Endothelial cell of umbilical vein (primary cell): Measurements from ENCODE around the gene PAPPA. TPM values are rescaled to one million over a fixed set of nuclear protein-coding genes. Genes with fewer than 3 reads are reported as not detected.

Experiments
- BruUV-seq: library from RNA; stranded (reverse); fragments of 400-500 nt; replicated peaks from 2 replicates; lab custom pipeline; 2021; lab: Mats Ljungman, UMichigan
- CTCF ChIA-PET: fragments of 300-600, 350-600 bp; sonication (Branson Sonifier 250); formaldehyde crosslinking; loops from one replicate; lab custom pipeline; 2021; ENCODE audit warnings: antibody characterized with exemption, inconsistent platforms; lab: Charles Lee
- POLR2A ChIA-PET: fragments of 300-600, 350-600 bp; sonication (Branson Sonifier 250); formaldehyde crosslinking; loops from one replicate; lab custom pipeline; 2021; ENCODE audit warnings: antibody characterized with exemption, inconsistent platforms; lab: Charles Lee
- DNase-seq: peaks from one replicate; pipeline ENCODE4 v3.0.0-alpha.2; 2011; ENCODE audit warnings: low read depth, low spot score
- FAIRE-seq: peaks from 2 replicates; lab custom pipeline; 2011; peaks lifted over from hg19 to GRCh38; lab: Jason Lieb, UNC
- H2AFZ ChIP-seq: 2 replicates; pipeline ENCODE4 v1.6.0; 2012; ENCODE audit warnings: low read depth, low read length, control low read depth, inconsistent platforms
- H3K27ac ChIP-seq: 2 replicates; pipeline ENCODE4 v1.5.1; 2011; ENCODE audit warnings: low read depth, mild to moderate bottlenecking, control low read depth, low read length, moderate library complexity; ENCODE audit not compliant: insufficient read depth
- H3K27me3 ChIP-seq, 2 experiments: 2 replicates each; pipeline versions ENCODE4 v1.6.0 to v1.6.1; 2011; ENCODE audit warnings: low read length in 2 of 2, mixed read lengths in 1 of 2; ENCODE audit not compliant: control insufficient read depth in 2 of 2, insufficient read depth in 2 of 2
- H3K36me3 ChIP-seq, 2 experiments: 2 replicates in 1 of 2; 3 replicates in 1 of 2; pipeline ENCODE4 v1.5.1; 2011; ENCODE audit warnings: low read length in 2 of 2, mild to moderate bottlenecking in 1 of 2, moderate library complexity in 1 of 2; ENCODE audit not compliant: control insufficient read depth in 2 of 2, insufficient read depth in 2 of 2; ENCODE audit errors: extremely low read depth in 1 of 2
- H3K4me1 ChIP-seq: 3 replicates; pipeline ENCODE4 v1.5.1; 2011; ENCODE audit warnings: mild to moderate bottlenecking, low read length; ENCODE audit not compliant: control insufficient read depth, insufficient read depth; ENCODE audit errors: extremely low read depth
- H3K4me2 ChIP-seq: 2 replicates; pipeline ENCODE4 v1.6.1; 2011; ENCODE audit warnings: low read length, control low read depth, mixed read lengths; ENCODE audit not compliant: insufficient read depth
- H3K4me3 ChIP-seq, 3 experiments: fragments of 200-600 bp in 1 of 3; sonication (generic), shearing (Covaris generic) in 1 of 3; replicated peaks in 1 of 3; 2 replicates each; pipeline ENCODE4 v1.5.1; 2011 to 2016; ENCODE audit warnings: control low read depth in 3 of 3, low read length in 3 of 3, mild to moderate bottlenecking in 2 of 3, inconsistent platforms in 1 of 3, low read depth in 1 of 3, moderate library complexity in 1 of 3; ENCODE audit not compliant: insufficient read depth in 1 of 3
- H3K79me2 ChIP-seq: 2 replicates; pipeline ENCODE4 v1.6.0; 2012; ENCODE audit warnings: low read length, inconsistent platforms; ENCODE audit not compliant: control insufficient read depth, insufficient read depth
- H3K9ac ChIP-seq: replicated peaks from 2 replicates; pipeline ENCODE3; 2011; ENCODE audit warnings: low read length, control low read depth; ENCODE audit not compliant: insufficient read depth; ENCODE audit errors: extremely low read depth
- H3K9me1 ChIP-seq: replicated peaks from 3 replicates; pipeline ENCODE4 v1.6.0; 2011; ENCODE audit warnings: mild to moderate bottlenecking, low read length; ENCODE audit not compliant: control insufficient read depth, insufficient read depth; ENCODE audit errors: extremely low read depth
- H3K9me3 ChIP-seq: replicated peaks from 2 replicates; pipeline ENCODE4 v1.5.1; 2012; ENCODE audit warnings: low read length, inconsistent platforms; ENCODE audit not compliant: control insufficient read depth, insufficient read depth
- H4K20me1 ChIP-seq: replicated peaks from 2 replicates; pipeline ENCODE3; 2011; ENCODE audit warnings: mild to moderate bottlenecking, low read length; ENCODE audit not compliant: control insufficient read depth, insufficient read depth; ENCODE audit errors: extremely low read depth
- CTCF ChIP-seq, 2 donors: IDR thresholded peaks; 1 replicate in 1 of 2; 2 replicates in 1 of 2; pipeline ENCODE4 v1.5.1; 2011; ENCODE audit warnings: low read length in 2 of 2, mild to moderate bottlenecking in 2 of 2, moderate library complexity in 2 of 2, control low read depth in 1 of 2, inconsistent platforms in 1 of 2, low read depth in 1 of 2; ENCODE audit not compliant: insufficient read depth in 1 of 2; ENCODE audit errors: extremely low read depth in 1 of 2
- EZH2 ChIP-seq: IDR thresholded peaks from 2 replicates; pipeline ENCODE4 v1.6.1; 2012; ENCODE audit warnings: borderline replicate concordance, low read depth, mild to moderate bottlenecking, moderate library complexity, low read length, inconsistent platforms; ENCODE audit not compliant: severe bottlenecking
- FOS ChIP-seq: IDR thresholded peaks from 2 replicates; pipeline ENCODE4 v1.6.1; 2011; ENCODE audit warnings: mild to moderate bottlenecking, low read length, moderate library complexity, borderline replicate concordance; ENCODE audit not compliant: insufficient read depth
- GATA2 ChIP-seq: IDR thresholded peaks from 2 replicates; pipeline ENCODE4 v1.7.0; 2011; ENCODE audit warnings: low read depth, mild to moderate bottlenecking, moderate library complexity, mixed read lengths, low read length; ENCODE audit not compliant: insufficient read length, insufficient read depth
- JUN ChIP-seq: IDR thresholded peaks from 2 replicates; pipeline ENCODE4 v1.6.1; 2011; ENCODE audit warnings: borderline replicate concordance, low read depth; ENCODE audit not compliant: insufficient read length, insufficient read depth
- MAX ChIP-seq: IDR thresholded peaks from 2 replicates; pipeline ENCODE4 v1.6.1; 2011; ENCODE audit not compliant: insufficient read depth, insufficient read length
- MYC ChIP-seq: IDR thresholded peaks from one replicate; pipeline ENCODE4 v1.6.1; 2011; ENCODE audit warnings: mild to moderate bottlenecking, low read depth, low read length
- POLR2A ChIP-seq: IDR thresholded peaks from 2 replicates; pipeline ENCODE4 v1.6.1; 2012; ENCODE audit warnings: low read depth, mild to moderate bottlenecking, control low read depth, low read length
- POLR2AphosphoS5 ChIP-seq: IDR thresholded peaks from 2 replicates; pipeline ENCODE4 v1.6.1; 2012; ENCODE audit warnings: low read depth, mild to moderate bottlenecking, control low read depth, low read length, moderate library complexity; ENCODE audit not compliant: insufficient read depth
- dilution Hi-C: fragments of 300-500 bp; cut with MboI; formaldehyde crosslinking; loops from one replicate; pipeline ENCODE4 v1.15.0; 2019; ENCODE audit warnings: low sequenced_read_pairs; ENCODE audit not compliant: extremely low pct_ligation_motif_present
- intact Hi-C: fragments of 100-400 bp; cut with micrococcal nuclease; formaldehyde crosslinking; loops from one replicate; pipeline ENCODE4 v1.10.0; 2022
- polyA plus RNA-seq, 4 experiments: library from polyadenylated mRNA; depleted of rRNA in 3 of 4; stranded (reverse) in 3 of 4; unstranded in 1 of 4; fragments of >200 nt; gene quantifications; 2 replicates each; pipeline versions ENCODE4 v1.2.1 to v1.2.3, GENCODE V29; 2011 to 2012; ENCODE audit warnings: missing spikeins in 1 of 4
- total RNA-seq: library from RNA; stranded (reverse); gene quantifications from 2 replicates; pipeline ENCODE4 v1.2.3, GENCODE V29; 2021

Gene PAPPA
- total and polyA plus RNA-seq, 2 donors (not counting 3 experiments of a cell fraction or from before 2014, with no cell fraction given): 0.13 to 0.41 TPM

- intact Hi-C loops: no loop called here
- Histone ChIP-seq H3K9me1 (no peaks in the 10 kb centered on the region), H3K27ac (no peak overlapping the region), H4K20me1 (no peaks in the 10 kb centered on the region), H3K4me3 (no peak overlapping the region), H2AFZ (no peak overlapping the region), H3K9me3 (no peaks in the 10 kb centered on the region), H3K9ac (no peak overlapping the region), H3K36me3 (no peaks in the 10 kb centered on the region), H3K4me1 (no peaks in the 10 kb centered on the region), H3K4me2 (no peak overlapping the region), H3K27me3 (no peaks in the 10 kb centered on the region), H3K79me2 (no peaks in the 10 kb centered on the region)
- CTCF ChIA-PET: no interaction called here
- DNase-seq: no peak
- dilution Hi-C loops: no loop called here
- TF ChIP-seq JUN (no peak), POLR2AphosphoS5 (no peak), POLR2A (no peak), CTCF (IDR thresholded peaks at IDR 0.05; ENCODE audit: extremely low read depth in 1 of 2, insufficient read depth in 1 of 2, low read depth in 1 of 2, low read length in 2 of 2) (no peak), EZH2 (no peak), GATA2 (no peak), FOS (no peak), MAX (no peak), MYC (no peak)
- POLR2A ChIA-PET: no interaction called here
- BruUV-seq: no TSS peak
- FAIRE-seq: no peak
These were observed 282.5 kb downstream of the PAPPA start for GRCh38 chr9:116436121-116436520.
